SK-N-SH treated with all-trans-retinoic acid at 6 μM for 48 hours (cell line): ENCODE measurements around the gene PDK4.

Experiments used
- ARNTL ChIP-seq: fragments of 450-650 bp; formaldehyde crosslinking; IDR thresholded peaks from 2 replicates; pipeline ENCODE4 v1.5.0; 2020; ENCODE audit warnings: low read depth, mild to moderate bottlenecking, moderate library complexity, borderline replicate concordance
- CREB5 ChIP-seq: fragments of 250-450 bp; sonication (Bioruptor Pico); IDR thresholded peaks from 2 replicates; pipeline ENCODE4 v1.5.1; 2020; ENCODE audit warnings: low read depth, mild to moderate bottlenecking, moderate library complexity
- CSRNP3 ChIP-seq: fragments of 250-450 bp; sonication (Bioruptor Pico); IDR thresholded peaks from 2 replicates; pipeline ENCODE4 v1.5.1; 2021; ENCODE audit warnings: mild to moderate bottlenecking, moderate library complexity
- GLIS3 ChIP-seq: fragments of 250-450 bp; sonication (Bioruptor Pico); IDR thresholded peaks from 2 replicates; pipeline ENCODE4 v1.5.0; 2020; ENCODE audit warnings: mild to moderate bottlenecking, moderate library complexity
- OSR1 ChIP-seq: fragments of 250-450 bp; sonication (Bioruptor Pico); IDR thresholded peaks from 2 replicates; pipeline ENCODE4 v1.8.0; 2022; ENCODE audit warnings: moderate library complexity, mild to moderate bottlenecking, inconsistent platforms
- PATZ1 ChIP-seq: fragments of 250-450 bp; sonication (Bioruptor Pico); IDR thresholded peaks from 2 replicates; pipeline ENCODE4 v1.8.0; 2020; ENCODE audit warnings: mild to moderate bottlenecking, moderate library complexity, borderline replicate concordance
- TCF4 ChIP-seq: fragments of 250-450 bp; sonication (Bioruptor Pico); IDR thresholded peaks from 2 replicates; pipeline ENCODE4 v1.8.0; 2021; ENCODE audit warnings: mild to moderate bottlenecking, moderate library complexity, borderline replicate concordance
- ZC3H10 ChIP-seq: fragments of 250-450 bp; sonication (Bioruptor Pico); IDR thresholded peaks from 2 replicates; pipeline ENCODE4 v1.5.1; 2021; ENCODE audit warnings: mild to moderate bottlenecking, moderate library complexity
- ZFP30 ChIP-seq: fragments of 450-650 bp; formaldehyde crosslinking; IDR thresholded peaks from 2 replicates; pipeline ENCODE4 v1.5.0; 2022; ENCODE audit warnings: mild to moderate bottlenecking, moderate library complexity
- ZNF70 ChIP-seq: fragments of 450-650 bp; formaldehyde crosslinking; IDR thresholded peaks from 2 replicates; pipeline ENCODE4 v1.5.0; 2020; ENCODE audit warnings: mild to moderate bottlenecking, moderate library complexity
- ZNF8 ChIP-seq: fragments of 450-650 bp; formaldehyde crosslinking; IDR thresholded peaks from 2 replicates; pipeline ENCODE4 v1.5.0; 2020; ENCODE audit warnings: mild to moderate bottlenecking, moderate library complexity

- TF ChIP-seq ZNF70 (CRISPR knock-in tag) (no peak), ZFP30 (CRISPR knock-in tag) (no peak), TCF4 (CRISPR knock-in tag) (no peak), ARNTL (CRISPR knock-in tag) (no peak), OSR1 (no peak), CSRNP3 (CRISPR knock-in tag) (no peak), ZC3H10 (CRISPR knock-in tag) (no peak), CREB5 (CRISPR knock-in tag) (no peak), ZNF8 (CRISPR knock-in tag) (no peak), GLIS3 (CRISPR knock-in tag) (no peak), PATZ1 (no peak)
These were observed 37.5 kb downstream of the PDK4 start for GRCh38 chr7:95558864-95559263.
